H1 (cell line): ENCODE results near the gene NOP9. TPM values are rescaled to one million over a fixed set of nuclear protein-coding genes. Genes with fewer than 3 reads are reported as not detected.

Experiments
- CTCF ChIA-PET: fragments of 300-600 bp; sonication (Branson Sonifier 250); formaldehyde crosslinking; loops from one replicate; lab custom pipeline; 2021; ENCODE audit not compliant: partially characterized antibody; lab: Charles Lee
- POLR2A ChIA-PET: fragments of 300-600 bp; sonication (Branson Sonifier 250); formaldehyde crosslinking; loops from one replicate; lab custom pipeline; 2021; ENCODE audit warnings: inconsistent platforms; ENCODE audit not compliant: partially characterized antibody; lab: Charles Lee
- DNase-seq, 2 experiments: peaks; one replicate each; pipeline versions ENCODE4 v3.0.0 to v3.0.0-alpha.2; 2010 to 2022; ENCODE audit warnings: low spot score in 2 of 2, low read depth in 1 of 2, mixed read lengths in 1 of 2
- FAIRE-seq: peaks from 2 replicates; lab custom pipeline; 2011; peaks lifted over from hg19 to GRCh38; lab: Jason Lieb, UNC
- H2AFZ ChIP-seq: 2 replicates; pipeline ENCODE4 v1.8.1; 2012; ENCODE audit warnings: low read length, inconsistent platforms
- H2AK5ac ChIP-seq: 2 replicates; pipeline ENCODE4 v1.6.1; 2013; ENCODE audit warnings: low read depth, low read length
- H2BK120ac ChIP-seq: replicated peaks from 2 replicates; pipeline ENCODE3; 2013; ENCODE audit warnings: low read depth, low read length, inconsistent platforms
- H2BK12ac ChIP-seq: 2 replicates; pipeline ENCODE4 v1.6.1; 2013; ENCODE audit warnings: low read depth, low read length
- H2BK15ac ChIP-seq: 2 replicates; pipeline ENCODE4 v1.6.1; 2013; ENCODE audit warnings: low read length
- H2BK20ac ChIP-seq: 2 replicates; pipeline ENCODE4 v1.6.1; 2013; ENCODE audit warnings: low read length
- H2BK5ac ChIP-seq: 2 replicates; pipeline ENCODE4 v1.6.1; 2013; ENCODE audit warnings: low read depth, low read length
- H3K14ac ChIP-seq: 2 replicates; pipeline ENCODE4 v1.6.1; 2013; ENCODE audit warnings: inconsistent platforms; ENCODE audit not compliant: insufficient read length
- H3K18ac ChIP-seq: 2 replicates; pipeline ENCODE4 v1.6.1; 2013; ENCODE audit warnings: low read length; ENCODE audit errors: extremely low read depth
- H3K23ac ChIP-seq: 2 replicates; pipeline ENCODE4 v1.6.1; 2013; ENCODE audit warnings: inconsistent platforms; ENCODE audit not compliant: insufficient read length
- H3K23me2 ChIP-seq: 2 replicates; pipeline ENCODE4 v1.6.1; 2013; ENCODE audit warnings: low read depth, low read length
- H3K27ac ChIP-seq: 2 replicates; pipeline ENCODE4 v1.6.1; 2011; ENCODE audit warnings: low read depth, low read length, inconsistent platforms
- H3K27me3 ChIP-seq, 4 experiments: replicated peaks in 1 of 4; 1 replicate in 1 of 4; 2 replicates in 3 of 4; pipeline versions ENCODE4 v1.6.1 to v1.8.1; 2011 to 2013; ENCODE audit warnings: low read length in 3 of 4, mild to moderate bottlenecking in 3 of 4, inconsistent platforms in 2 of 4, mixed read lengths in 2 of 4, moderate library complexity in 1 of 4; ENCODE audit not compliant: control insufficient read depth in 3 of 4, insufficient read depth in 3 of 4; ENCODE audit errors: extremely low read depth in 1 of 4
- H3K36me3 ChIP-seq, 4 experiments: 2 replicates each; pipeline versions ENCODE4 v1.6.1 to v1.8.1; 2011 to 2013; ENCODE audit warnings: mild to moderate bottlenecking in 4 of 4, low read length in 3 of 4, moderate library complexity in 2 of 4, control low read depth in 1 of 4, inconsistent platforms in 1 of 4; ENCODE audit not compliant: insufficient read depth in 4 of 4, control insufficient read depth in 2 of 4
- H3K4ac ChIP-seq: replicated peaks from 2 replicates; pipeline ENCODE3; 2013; ENCODE audit warnings: low read length, low read depth, mixed read lengths, inconsistent platforms; ENCODE audit not compliant: insufficient read length
- H3K4me1 ChIP-seq, 4 experiments: replicated peaks in 1 of 4; 1 replicate in 1 of 4; 2 replicates in 3 of 4; pipeline versions ENCODE4 v1.6.1 to v1.8.1; 2011 to 2013; ENCODE audit warnings: low read length in 3 of 4, inconsistent platforms in 2 of 4, mixed read lengths in 1 of 4; ENCODE audit not compliant: insufficient read depth in 4 of 4, control insufficient read depth in 3 of 4
- H3K4me2 ChIP-seq, 2 experiments: 2 replicates each; pipeline versions ENCODE4 v1.6.1 to v1.8.1; 2011 to 2013; ENCODE audit warnings: low read depth in 2 of 2, low read length in 2 of 2, control low read depth in 1 of 2, inconsistent platforms in 1 of 2, mild to moderate bottlenecking in 1 of 2; ENCODE audit not compliant: insufficient read depth in 1 of 2
- H3K4me3 ChIP-seq, 4 experiments: fragments of 200-600, 300-600 bp in 1 of 4; sonication (generic), shearing (Covaris generic), sonication (Bioruptor Twin) in 1 of 4; 2 replicates each; pipeline versions ENCODE4 v1.5.1 to v1.8.1; 2011 to 2016; ENCODE audit warnings: low read length in 4 of 4, low read depth in 3 of 4, control low read depth in 2 of 4, inconsistent platforms in 2 of 4, mild to moderate bottlenecking in 2 of 4, mixed read lengths in 1 of 4, moderate library complexity in 1 of 4; ENCODE audit not compliant: insufficient read depth in 2 of 4; ENCODE audit errors: extremely low read depth in 1 of 4
- H3K56ac ChIP-seq: replicated peaks from 2 replicates; pipeline ENCODE3; 2013; ENCODE audit warnings: low read depth, mild to moderate bottlenecking, mixed read lengths, low read length, inconsistent platforms; ENCODE audit not compliant: insufficient read length
- H3K79me1 ChIP-seq: 2 replicates; pipeline ENCODE4 v1.6.1; 2013; ENCODE audit warnings: low read depth, low read length, control low read depth
- H3K79me2 ChIP-seq, 2 experiments: 2 replicates each; pipeline versions ENCODE4 v1.6.1 to v1.8.1; 2012 to 2013; ENCODE audit warnings: low read length in 2 of 2, mild to moderate bottlenecking in 2 of 2, inconsistent platforms in 1 of 2; ENCODE audit not compliant: insufficient read depth in 2 of 2, control insufficient read depth in 1 of 2
- H3K9ac ChIP-seq, 4 experiments: replicated peaks in 1 of 4; 1 replicate in 1 of 4; 2 replicates in 3 of 4; pipeline versions ENCODE4 v1.6.1 to v1.8.1; 2011 to 2013; ENCODE audit warnings: low read depth in 3 of 4, low read length in 3 of 4, control low read depth in 2 of 4, mild to moderate bottlenecking in 2 of 4, moderate library complexity in 2 of 4, inconsistent platforms in 1 of 4; ENCODE audit errors: extremely low read depth in 1 of 4
- H3K9me3 ChIP-seq, 2 experiments: 2 replicates each; pipeline versions ENCODE4 v1.6.1 to v1.8.1; 2012 to 2013; ENCODE audit warnings: mild to moderate bottlenecking in 2 of 2, moderate library complexity in 2 of 2, control low read depth in 1 of 2, inconsistent platforms in 1 of 2, low read depth in 1 of 2, low read length in 1 of 2, mixed read lengths in 1 of 2; ENCODE audit not compliant: insufficient read depth in 2 of 2
- H4K20me1 ChIP-seq, 2 experiments: replicated peaks in 1 of 2; 2 replicates each; pipeline versions ENCODE3 to v1.8.1; 2011 to 2013; ENCODE audit warnings: inconsistent platforms in 2 of 2, low read length in 2 of 2, mild to moderate bottlenecking in 1 of 2; ENCODE audit not compliant: insufficient read depth in 2 of 2, control insufficient read depth in 1 of 2
- H4K5ac ChIP-seq: 2 replicates; pipeline ENCODE4 v1.6.1; 2013; ENCODE audit warnings: low read length, low read depth, mixed read lengths, inconsistent platforms; ENCODE audit not compliant: insufficient read length
- H4K8ac ChIP-seq: 2 replicates; pipeline ENCODE4 v1.8.0; 2013; ENCODE audit warnings: mild to moderate bottlenecking, moderate library complexity, low read length, inconsistent platforms; ENCODE audit not compliant: insufficient read depth; ENCODE audit errors: extremely low read depth
- H4K91ac ChIP-seq: replicated peaks from 2 replicates; pipeline ENCODE3; 2013; ENCODE audit warnings: low read length, mixed read lengths, inconsistent platforms; ENCODE audit not compliant: insufficient read length
- ASH2L ChIP-seq: fragments of 200-600, 300-600 bp; sonication (generic); IDR thresholded peaks from one replicate; pipeline ENCODE4 v1.7.1; 2017; ENCODE audit warnings: low read length
- BRCA1 ChIP-seq: IDR thresholded peaks from 2 replicates; pipeline ENCODE4 v1.6.1; 2012; ENCODE audit warnings: low read depth, low read length, improper control_type of control experiment
- CBX5 ChIP-seq: fragments of 300-800, 300-1000 bp; sonication (generic); IDR thresholded peaks from 2 replicates; pipeline ENCODE4 v1.7.1; 2016; ENCODE audit warnings: antibody characterized with exemption, low read length, low read depth
- EP300 ChIP-seq, 2 experiments: IDR thresholded peaks; 1 replicate in 1 of 2; 2 replicates in 1 of 2; pipeline ENCODE4 v1.6.1; 2011 to 2012; ENCODE audit warnings: low read depth in 2 of 2, low read length in 2 of 2, mild to moderate bottlenecking in 2 of 2, borderline replicate concordance in 1 of 2, inconsistent platforms in 1 of 2, moderate library complexity in 1 of 2
- GABPA ChIP-seq: IDR thresholded peaks from 2 replicates; pipeline ENCODE4 v1.6.1; 2011; ENCODE audit warnings: mild to moderate bottlenecking, low read length, moderate library complexity, borderline replicate concordance; ENCODE audit not compliant: insufficient read depth
- NANOG ChIP-seq: IDR thresholded peaks from 2 replicates; pipeline ENCODE4 v1.6.1; 2011; ENCODE audit warnings: low read length, low read depth, mild to moderate bottlenecking, inconsistent platforms; ENCODE audit not compliant: insufficient read depth, poor library complexity, severe bottlenecking
- POLR2A ChIP-seq, 2 experiments: IDR thresholded peaks; 1 replicate in 1 of 2; 2 replicates in 1 of 2; pipeline ENCODE4 v1.6.1; 2011; ENCODE audit warnings: low read depth in 2 of 2, low read length in 2 of 2, mild to moderate bottlenecking in 2 of 2; ENCODE audit errors: control extremely low read depth in 1 of 2
- POLR2AphosphoS5 ChIP-seq: IDR thresholded peaks from 2 replicates; pipeline ENCODE4 v1.6.1; 2011; ENCODE audit warnings: low read depth, low read length
- SIN3A ChIP-seq, 2 experiments: IDR thresholded peaks in 1 of 2; conservative IDR thresholded peaks in 1 of 2; 2 replicates each; pipeline ENCODE4 v1.6.1; 2011 to 2012; ENCODE audit warnings: low read length in 2 of 2, improper control_type of control experiment in 1 of 2, low read depth in 1 of 2, mild to moderate bottlenecking in 1 of 2
- SUZ12 ChIP-seq: fragments of 200-600 bp; sonication (generic); IDR thresholded peaks from 2 replicates; pipeline ENCODE4 v1.6.1; 2012; ENCODE audit warnings: mild to moderate bottlenecking, inconsistent platforms, low read length, moderate library complexity, mixed read lengths
- TBP ChIP-seq: IDR thresholded peaks from 2 replicates; pipeline ENCODE4 v1.6.1; 2011; ENCODE audit warnings: low read depth, low read length, improper control_type of control experiment
- WGBS, 2 experiments: shearing (Covaris generic) in 1 of 2; methylation state at CpG; one replicate each; pipeline versions ENCODE4 v1.1.6 to v1.1.7; 2013 to 2015; ENCODE audit warnings: low lambda C conversion rate in 2 of 2, mixed read lengths in 2 of 2, inconsistent platforms in 1 of 2, low coverage in 1 of 2, missing lambda C conversion rate in 1 of 2; ENCODE audit not compliant: insufficient replicate concordance in 2 of 2, insufficient coverage in 1 of 2, insufficient read length in 1 of 2; ENCODE audit errors: extremely low coverage in 1 of 2, missing lambda C conversion rate in 1 of 2; 5-methylcytosine and 5-hydroxymethylcytosine counted together
- polyA plus RNA-seq, 7 experiments: library from polyadenylated mRNA; depleted of rRNA in 3 of 7; stranded (reverse) in 5 of 7; unstranded in 2 of 7; fragments of >200 nt in 5 of 7; fragments of 200-250 nt in 2 of 7; gene quantifications; 1 replicate in 5 of 7; 2 replicates in 1 of 7; 4 replicates in 1 of 7; pipeline versions ENCODE4 v1.2.1 to v1.2.3, GENCODE V29; 2011 to 2013; ENCODE audit warnings: missing spikeins in 2 of 7, mixed read lengths in 2 of 7
- total RNA-seq: library from RNA; stranded (reverse); fragmentation: NEBNext Ultra II Directional; extraction: Animal tissue kit (Norgen Biotek cat#: 25700); gene quantifications from 2 replicates; pipeline ENCODE4 v1.2.1, GENCODE V29; 2021
- TF ChIP-seq, protein P1 (sequence below): IDR thresholded peaks from 2 replicates; pipeline ENCODE4 v1.6.1; 2011; ENCODE audit warnings: low read depth, mild to moderate bottlenecking, low read length; ENCODE audit not compliant: insufficient read depth

The NOP9 gene
- total and polyA plus RNA-seq, 2 of the 8 experiments (the other 6 are each of a cell fraction or from before 2014, with no cell fraction given) = 17.8 to 34.8 TPM

DNA sequence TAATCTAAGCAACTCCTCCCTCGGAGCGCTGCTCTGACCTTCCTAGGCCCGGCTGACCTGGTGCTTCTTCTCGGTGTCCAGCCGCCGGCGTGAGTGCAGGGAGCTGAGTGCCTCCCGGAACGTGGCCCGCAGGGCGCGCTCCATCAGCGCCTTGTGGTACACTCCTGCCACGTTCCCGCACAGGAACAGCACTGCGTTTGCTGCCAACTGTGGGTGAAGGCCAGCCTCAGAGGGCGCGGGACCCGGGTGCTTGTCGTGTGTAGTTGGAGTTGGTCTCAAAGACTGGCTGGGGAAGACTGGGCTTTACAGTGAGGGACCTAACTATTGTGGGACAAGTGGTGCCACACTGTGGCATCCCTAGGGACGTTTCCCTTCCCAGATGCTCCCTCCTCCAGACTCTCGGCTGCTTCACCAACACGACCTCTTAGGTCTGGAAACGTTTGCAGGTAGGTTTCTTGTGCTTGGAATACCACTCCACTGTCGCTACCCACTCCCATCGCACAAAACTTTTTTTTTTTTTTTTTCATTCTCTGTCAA lies 32.1 kb downstream of the NOP9 start:
- peaks cover 34 to 78% (median 53%) of the 10 kb centered on the region in 4 experiments for H3K27me3 ChIP-seq
- 63% methylated on average over 26 of the region's 26 CpGs; no CpG with 5 or more reads in 1 of the 2 experiments for WGBS, 2 experiments
- no peaks in the 10 kb centered on the region for H3K9me3 ChIP-seq
- DNase-seq (peak in 1 of 2 experiments; percentile 65), FAIRE-seq (no peak)
- H3K23me2 ChIP-seq = peaks cover 18% of the 10 kb centered on the region
- no peak overlapping the region; the same call in 1 of the 2 replicates for H2AFZ ChIP-seq
- peaks cover 0 to 16% (median 9%) of the 10 kb centered on the region in 4 experiments; a peak in 5 of 7 replicates for H3K4me1 ChIP-seq
- H4K5ac ChIP-seq = no peak overlapping the region
- peaks cover 0 to 2% of the 10 kb centered on the region in 2 experiments for H4K20me1 ChIP-seq
- peak overlapping the region in 2 of 4 experiments; percentile 32 to 62; a peak in 5 of 8 replicates for H3K4me3 ChIP-seq
- no peaks in the 10 kb centered on the region for H3K36me3 ChIP-seq
- H3K18ac ChIP-seq = no peak overlapping the region
- no peak overlapping the region for H3K9ac ChIP-seq
- H2BK5ac ChIP-seq = 0 out of 2 replicates have a peak overlapping the region, but pooled peaks have one; percentile 80
- no peak overlapping the region for H3K23ac ChIP-seq
- ChIA-PET CTCF (interaction anchor here (0.6 to 27.8 kb wide), 28 partner anchors 9 to 732 kb away, joined by 3 to 664 read pairs (median 4); partner anchors contain the start of genes CBLN3, CHMP4A, CIDEB and EMC9), POLR2A (interaction anchor here (1.1 to 5.8 kb wide), 7 partner anchors 13 to 110 kb away, joined by 3 to 46 read pairs (median 4); partner anchors contain the start of genes CBLN3, KHNYN and TINF2)
- H3K14ac ChIP-seq = no peak overlapping the region
- no peaks in the 10 kb centered on the region for H3K79me2 ChIP-seq
- H2BK12ac ChIP-seq = peak overlapping the region; percentile 12; the same call in 1 of the 2 replicates
- H2AK5ac ChIP-seq = no peak overlapping the region
- no peak overlapping the region for H2BK20ac ChIP-seq
- H3K56ac ChIP-seq = no peak overlapping the region
- H3K4me2 ChIP-seq = peak overlapping the region; percentile 76 to 98
- no peak overlapping the region for H2BK120ac ChIP-seq
- H4K8ac ChIP-seq = no peak overlapping the region
- no peaks in the 10 kb centered on the region for H3K79me1 ChIP-seq
- peak overlapping the region; percentile 3 for H2BK15ac ChIP-seq
- no peak overlapping the region for H3K27ac ChIP-seq
- no peak overlapping the region for H3K4ac ChIP-seq
- H4K91ac ChIP-seq = no peak overlapping the region
- TF ChIP-seq SIN3A (conservative IDR thresholded peaks at IDR 0.05 in 1 of 2, IDR thresholded peaks at IDR 0.05 in 1 of 2; ENCODE audit: low read depth in 1 of 2, low read length in 2 of 2) (peak in 1 of 2 experiments; percentile 20; a peak in 1 of 4 replicates), BRCA1 (no peak), GABPA (no peak), ASH2L (no peak), POLR2AphosphoS5 (no peak), CBX5 (no peak), NANOG (no peak), POLR2A (IDR thresholded peaks at IDR 0.05; ENCODE audit: control extremely low read depth in 1 of 2, low read depth in 2 of 2, low read length in 2 of 2) (no peak), EP300 (IDR thresholded peaks at IDR 0.05; ENCODE audit: borderline replicate concordance in 1 of 2, low read depth in 2 of 2, low read length in 2 of 2) (no peak), TBP (0 out of 2 replicates have a peak, but pooled peaks have one; percentile 6), SUZ12 (no peak)
- TF ChIP-seq, protein P1, sequence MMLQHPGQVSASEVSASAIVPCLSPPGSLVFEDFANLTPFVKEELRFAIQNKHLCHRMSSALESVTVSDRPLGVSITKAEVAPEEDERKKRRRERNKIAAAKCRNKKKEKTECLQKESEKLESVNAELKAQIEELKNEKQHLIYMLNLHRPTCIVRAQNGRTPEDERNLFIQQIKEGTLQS = no peak
